ELR (cell line): ENCODE results near the gene PIAS1.
"Not testable (repeated sequence)": the region's sequence is repeated elsewhere in the genome, so short reads cannot be mapped to it uniquely, and the experiment has no call there.

ENCODE experiments used
- DNase-seq: peaks from one replicate; pipeline ENCODE4 v3.0.0-alpha.2; 2015; ENCODE audit warnings: low read depth

PIAS1 gene

GRCh38 chr15:68034719-68035293 is 19.3 kb upstream of the PIAS1 start:
- DNase-seq, result no peak

- no peak for DNase-seq
Observed at GRCh38 chr15:68038246-68038645, 15.9 kb upstream of the PIAS1 start.

- no peak for DNase-seq
Observed at GRCh38 chr15:68040144-68040543, 14.0 kb upstream of the PIAS1 start.

- DNase-seq, result no peak
Observed at GRCh38 chr15:68042156-68042854, 11.8 kb upstream of the PIAS1 start.

GRCh38 chr15:68042855-68043222 is 11.3 kb upstream of the PIAS1 start:
- no peak for DNase-seq

- DNase-seq, result no peak
Observed at GRCh38 chr15:68045289-68046265, 8.5 kb upstream of the PIAS1 start.

GRCh38 chr15:68047826-68048225 is 6.3 kb upstream of the PIAS1 start:
- DNase-seq, result no peak

GRCh38 chr15:68051109-68051508 is 3.0 kb upstream of the PIAS1 start:
- no peak for DNase-seq

- no peak for DNase-seq
Observed at GRCh38 chr15:68051907-68052306, 2.2 kb upstream of the PIAS1 start.

- peak; percentile 65 for DNase-seq
Observed at GRCh38 chr15:68052431-68052830, 1.7 kb upstream of the PIAS1 start.

- DNase-seq, result no peak
Observed at GRCh38 chr15:68053001-68053400, 1.1 kb upstream of the PIAS1 start.

GRCh38 chr15:68054628-68055223 is 611 bp downstream of the PIAS1 start:
- DNase-seq, result peak; percentile 73

- DNase-seq, result peak; percentile 75
Observed at GRCh38 chr15:68055224-68055705, 1.1 kb downstream of the PIAS1 start.

GRCh38 chr15:68056097-68056865 is 2.2 kb downstream of the PIAS1 start:
- DNase-seq, result no peak

- DNase-seq, result no peak
Observed at GRCh38 chr15:68057034-68057433, 2.9 kb downstream of the PIAS1 start.

- DNase-seq, result no peak
Observed at GRCh38 chr15:68057758-68058157, 3.6 kb downstream of the PIAS1 start.

GRCh38 chr15:68058970-68059369 is 4.9 kb downstream of the PIAS1 start:
- DNase-seq, result not testable (repeated sequence)

GRCh38 chr15:68059630-68060029 is 5.5 kb downstream of the PIAS1 start:
- no peak for DNase-seq

- DNase-seq, result no peak
Observed at GRCh38 chr15:68061171-68061570, 7.1 kb downstream of the PIAS1 start.

GRCh38 chr15:68061602-68062001 is 7.5 kb downstream of the PIAS1 start:
- no peak for DNase-seq

GRCh38 chr15:68062214-68062613 is 8.1 kb downstream of the PIAS1 start:
- DNase-seq, result no peak
